T1000 (cell line): ENCODE results near the gene MVB12A.

ENCODE experiments used
- DNase-seq: peaks from one replicate; lab custom pipeline; 2025; ENCODE audit warnings: mixed read lengths; lab: John Stamatoyannopoulos, UW

Gene MVB12A

GRCh38 chr19:17404621-17405249 lies 15.1 kb upstream of the MVB12A start:
- DNase-seq = no peak

- no peak for DNase-seq
Observed at GRCh38 chr19:17405250-17406045, 14.4 kb upstream of the MVB12A start, which contains the start of gene BST2. Gene BST2, minus strand, starts transcription at chr19:17405630. Its CDS starts 55 bp downstream, at chr19:17405575.

DNA sequence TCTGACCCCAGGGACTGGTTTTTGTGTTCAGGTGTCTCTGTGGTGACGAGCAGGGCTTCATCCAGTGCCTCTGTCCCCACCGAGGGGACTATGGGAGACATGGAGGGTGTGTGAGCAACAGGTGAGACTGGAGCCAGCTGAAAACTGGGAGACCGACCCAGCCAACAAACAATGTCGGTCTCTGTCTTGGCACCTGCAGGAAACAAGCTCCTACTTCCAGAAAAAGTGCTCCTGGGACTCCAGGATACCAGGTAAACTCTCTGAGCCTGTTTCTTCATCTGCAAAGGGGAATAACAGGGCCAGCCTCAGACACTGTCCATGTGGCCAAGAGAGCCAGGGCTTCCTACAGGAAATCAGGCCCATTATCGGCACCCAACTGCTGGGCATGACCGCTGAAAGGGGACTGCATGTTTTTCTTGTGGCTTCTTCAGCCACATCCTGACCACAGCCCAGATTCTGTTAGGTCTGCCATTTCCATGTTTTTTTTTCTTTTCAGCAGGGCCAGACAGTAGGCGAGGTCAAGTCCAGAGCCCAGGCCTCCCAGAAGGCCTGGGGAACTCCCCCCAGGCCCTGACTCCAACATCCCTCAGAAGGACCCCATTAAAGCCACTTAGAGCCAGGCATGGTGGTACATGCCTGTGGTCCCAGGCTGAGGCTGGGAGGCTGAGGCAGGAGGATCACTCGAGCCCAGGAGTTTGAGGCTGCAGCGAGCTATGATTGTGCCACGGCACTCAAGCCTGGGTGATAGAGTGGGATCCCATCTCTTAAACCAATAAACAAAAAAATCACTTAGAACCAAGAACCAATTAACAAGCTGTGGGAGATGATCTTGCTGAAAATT lies 13.6 kb upstream of the MVB12A start:
- DNase-seq = no peak

- DNase-seq = no peak
Observed at GRCh38 chr19:17406887-17407196, 13.0 kb upstream of the MVB12A start.

DNA sequence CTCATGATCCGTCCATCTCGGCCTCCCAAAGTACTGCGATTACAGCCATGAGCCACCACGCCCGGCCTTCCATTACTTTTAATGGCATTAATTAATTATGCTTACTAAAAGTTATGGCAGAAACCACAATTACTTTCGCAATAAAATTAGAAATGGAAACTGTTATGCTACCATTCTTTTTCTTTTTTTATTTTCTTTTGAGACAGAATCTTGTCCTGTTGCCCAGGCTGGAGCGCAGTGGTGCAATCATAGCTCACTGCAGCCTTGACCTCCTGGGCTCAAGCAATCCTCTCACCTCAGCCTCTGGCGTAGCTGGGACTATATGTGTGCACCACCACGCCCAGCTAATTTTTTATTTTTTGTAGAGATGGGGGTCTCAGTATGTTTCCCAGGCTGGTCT lies 9.9 kb upstream of the MVB12A start:
- DNase-seq = no peak

- DNase-seq = no peak
Observed at GRCh38 chr19:17411801-17412200, 8.0 kb upstream of the MVB12A start.

GRCh38 chr19:17414097-17414496 lies 5.8 kb upstream of the MVB12A start:
- DNase-seq = no peak

GRCh38 chr19:17415121-17415520 lies 4.7 kb upstream of the MVB12A start:
- no peak for DNase-seq

DNA sequence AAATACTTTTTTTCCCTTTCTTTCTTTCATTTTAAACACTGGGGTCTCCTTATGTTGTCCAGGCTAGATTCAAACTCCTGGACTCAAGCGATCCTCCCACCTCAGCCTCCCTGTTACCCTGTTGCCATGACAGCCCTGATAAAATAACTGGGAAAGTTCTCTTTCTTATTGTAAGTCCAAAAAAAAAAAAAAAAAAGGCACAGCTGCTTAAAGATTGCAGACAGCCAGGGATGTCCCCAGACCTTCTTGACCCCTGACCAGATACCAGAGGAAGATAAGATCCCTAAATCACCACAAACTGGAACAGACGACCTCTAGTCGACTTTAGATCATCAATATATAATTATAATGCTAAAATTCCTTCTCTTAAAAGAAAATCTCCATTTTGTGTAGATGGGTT lies 1.1 kb upstream of the MVB12A start:
- DNase-seq = no peak

GRCh38 chr19:17419154-17419620 lies 660 bp upstream of the MVB12A start:
- DNase-seq = no peak

DNA sequence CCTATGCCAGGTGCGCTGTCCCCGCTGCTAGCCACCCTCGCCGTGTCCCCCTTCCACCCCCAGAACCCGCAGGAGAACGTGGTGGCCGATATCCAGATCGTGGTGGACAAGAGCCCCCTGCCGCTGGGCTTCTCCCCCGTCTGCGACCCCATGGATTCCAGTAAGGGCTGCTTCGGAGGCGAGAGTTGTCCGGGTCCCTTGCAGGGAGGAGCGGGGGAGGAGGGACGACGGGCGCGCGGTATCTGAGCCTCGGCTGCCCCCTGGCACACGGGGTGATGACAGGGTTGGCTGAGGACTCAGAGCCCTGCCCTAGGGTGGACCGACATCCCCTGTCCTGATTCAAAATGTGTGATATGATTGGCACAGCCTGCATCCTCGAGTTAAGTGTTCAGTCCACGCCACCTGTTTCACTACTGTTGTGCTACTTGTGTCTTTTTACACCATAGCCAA lies 653 bp downstream of the MVB12A start:
- no peak for DNase-seq

- DNase-seq = no peak
Observed at GRCh38 chr19:17421942-17422341, 2.1 kb downstream of the MVB12A start.

DNA sequence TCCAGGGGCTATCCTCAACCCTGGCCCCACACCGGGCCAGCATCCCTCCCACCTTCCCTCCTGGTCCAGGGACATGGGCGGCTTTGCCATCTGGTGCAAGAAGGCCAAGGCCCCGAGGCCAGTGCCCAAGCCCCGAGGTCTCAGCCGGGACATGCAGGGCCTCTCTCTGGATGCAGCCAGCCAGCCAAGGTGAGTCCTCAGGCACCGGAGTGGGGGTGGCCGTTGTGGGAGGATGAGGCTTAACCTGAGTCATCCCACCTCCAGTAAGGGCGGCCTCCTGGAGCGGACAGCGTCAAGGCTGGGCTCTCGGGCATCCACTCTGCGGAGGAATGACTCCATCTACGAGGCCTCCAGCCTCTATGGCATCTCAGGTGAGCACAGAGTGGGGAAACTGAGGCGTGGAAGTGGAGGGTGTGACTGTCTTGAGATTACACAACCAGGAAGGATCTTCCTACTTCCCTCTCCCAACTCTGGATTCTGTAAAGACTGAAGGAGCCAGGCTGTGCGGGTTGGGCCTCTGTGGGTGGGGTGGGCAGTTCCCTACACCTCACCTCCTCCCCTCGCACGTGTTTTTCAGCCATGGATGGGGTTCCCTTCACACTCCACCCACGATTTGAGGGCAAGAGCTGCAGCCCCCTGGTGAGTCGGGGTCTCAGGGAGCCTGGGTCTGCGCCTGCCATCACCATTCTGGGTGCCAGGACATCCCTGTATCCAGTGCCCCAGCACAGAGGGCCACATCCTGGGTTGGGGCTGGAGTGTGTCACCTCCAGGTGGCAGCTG lies 3.8 kb downstream of the MVB12A start:
- no peak for DNase-seq

- no peak for DNase-seq
Observed at GRCh38 chr19:17424743-17425365, 5.0 kb downstream of the MVB12A start.

DNA sequence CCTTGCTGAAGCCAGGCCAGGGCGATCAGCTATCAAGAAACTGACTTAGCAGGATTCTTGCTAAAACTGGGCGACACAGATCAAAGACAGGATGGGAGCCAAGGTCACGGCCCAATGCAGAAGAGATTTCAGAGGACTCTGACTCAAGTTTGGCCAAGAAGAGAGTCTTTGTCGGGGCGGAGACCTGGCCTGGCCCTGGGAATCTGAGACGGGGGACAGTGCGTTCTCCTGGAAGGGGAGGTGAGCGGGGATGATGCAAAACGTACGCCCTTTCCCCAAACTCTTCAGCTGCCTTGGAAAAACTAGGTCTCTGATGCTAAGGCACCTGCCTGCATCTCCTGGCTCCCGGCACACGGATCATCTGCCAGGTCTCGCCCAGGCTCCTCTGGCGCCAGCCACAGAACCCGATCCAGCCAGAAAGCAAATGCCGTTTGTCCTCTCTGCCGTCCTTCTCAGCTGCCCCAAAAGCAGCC lies 9.8 kb downstream of the MVB12A start:
- DNase-seq = no peak

GRCh38 chr19:17431417-17431816 lies 11.6 kb downstream of the MVB12A start:
- DNase-seq = no peak

DNA sequence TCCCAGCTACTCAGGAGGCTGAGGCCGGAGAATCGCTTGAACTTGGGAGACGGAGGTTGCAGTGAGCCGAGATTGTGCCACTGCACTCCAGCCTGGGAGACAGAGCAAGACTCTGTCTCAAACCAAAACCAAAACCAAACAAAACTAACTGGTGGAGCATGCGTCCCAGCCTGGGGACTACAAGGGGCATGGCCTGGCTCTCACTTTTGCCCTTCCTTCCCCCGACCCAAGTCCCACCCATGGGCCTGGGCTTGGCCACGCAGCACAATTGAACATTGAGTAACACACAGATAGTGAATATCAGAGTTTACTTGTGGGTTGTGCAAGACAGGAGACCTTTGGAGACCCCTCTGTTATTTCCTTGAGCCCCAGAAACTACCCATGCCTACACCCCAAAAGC lies 15.4 kb downstream of the MVB12A start:
- DNase-seq = no peak

DNA sequence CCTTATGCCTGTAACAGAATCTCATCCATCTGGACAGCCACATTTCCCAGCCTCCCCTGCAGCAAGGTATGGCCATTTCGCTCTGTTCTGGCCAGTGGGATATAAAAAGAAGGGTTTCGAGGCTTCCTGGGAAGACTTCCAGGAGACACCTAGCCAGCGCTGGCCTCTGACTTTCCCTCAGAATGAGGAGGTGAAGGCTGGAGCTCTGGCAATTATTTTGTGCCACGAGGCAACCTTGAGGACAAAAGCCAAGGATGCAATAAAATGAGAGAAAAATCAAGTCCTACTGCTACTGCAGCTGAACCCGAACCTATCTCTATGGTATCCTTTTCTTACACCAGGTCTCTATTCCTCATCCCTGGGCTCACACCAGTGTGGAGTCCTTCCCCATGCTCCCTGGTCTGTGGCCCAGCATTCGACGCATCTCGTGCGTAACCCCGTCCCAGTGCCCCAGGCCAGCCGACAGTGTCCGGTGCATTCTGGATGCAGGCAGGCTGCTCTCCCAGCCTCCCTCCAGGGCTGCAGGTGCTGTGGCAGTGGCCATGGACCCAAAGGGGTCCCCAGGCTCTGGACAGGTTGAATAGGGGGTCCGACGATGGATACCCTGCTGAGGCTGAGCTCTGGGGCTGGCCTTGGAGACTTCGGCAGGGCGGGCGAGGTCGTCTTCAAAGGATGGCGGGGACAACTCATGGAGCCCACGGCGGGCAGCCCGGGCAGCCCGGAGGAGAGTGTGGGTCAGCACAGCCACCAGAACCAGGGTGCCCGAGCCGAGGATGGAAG lies 16.4 kb downstream of the MVB12A start:
- no peak for DNase-seq

GRCh38 chr19:17436874-17437267 lies 17.0 kb downstream of the MVB12A start:
- DNase-seq = no peak

DNA sequence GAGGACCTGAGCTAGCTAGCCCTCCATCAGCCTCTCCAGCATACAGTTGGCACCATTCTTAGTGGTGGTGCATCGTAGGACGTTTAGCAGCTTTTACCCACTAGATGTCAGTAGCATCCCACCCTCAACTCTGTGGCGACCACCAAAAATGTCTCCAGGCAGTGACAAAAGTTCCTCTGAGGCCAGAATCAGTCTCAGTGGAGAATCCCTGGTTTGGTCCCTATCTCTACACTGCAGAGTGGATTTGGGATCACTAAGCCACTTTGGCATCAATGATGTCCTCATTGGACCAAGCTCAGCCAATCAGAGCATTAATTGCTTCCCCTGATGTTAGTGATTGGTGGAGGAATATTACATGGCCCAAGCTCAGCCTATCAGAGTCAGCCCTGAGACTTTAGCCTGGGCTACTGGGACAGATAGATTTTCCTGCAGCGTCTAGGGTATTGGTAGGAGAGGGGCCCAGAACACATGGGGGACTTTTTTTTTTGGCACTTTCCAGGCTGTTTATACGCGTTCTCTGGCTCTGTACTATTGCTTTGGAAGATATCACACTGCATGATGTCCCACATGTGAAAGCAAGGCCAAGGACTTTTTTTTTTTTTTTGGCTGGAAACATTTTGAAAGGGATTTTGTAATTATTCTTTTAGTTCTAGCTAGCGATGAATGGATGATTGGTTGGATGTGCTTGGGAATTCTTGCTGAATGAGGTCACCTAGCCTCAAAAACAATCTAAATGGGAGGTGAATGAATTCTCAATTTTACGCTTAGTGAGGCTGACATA lies 21.6 kb downstream of the MVB12A start:
- DNase-seq = no peak
